Measurements from ENCODE around the gene NDUFV3. TPM values are rescaled to one million over a fixed set of nuclear protein-coding genes. Genes with fewer than 3 reads are reported as not detected.
"Not testable (repeated sequence)": the region's sequence is repeated elsewhere in the genome, so short reads cannot be mapped to it uniquely, and the experiment has no call there.

NDUFV3 gene
- 10 to 100 TPM; 18.6 to 26.6 (median 20.6) TPM for total RNA-seq

- peaks cover 12% of the 10 kb centered on the region for H3K4me1 Mint-ChIP-seq (ENCODE audit: low read depth)
- no peaks in the 10 kb centered on the region for H3K27me3 Mint-ChIP-seq (ENCODE audit: low read depth)
- peak within 1 kb of the TSS; percentile 87 for H3K4me3 Mint-ChIP-seq
- H3K36me3 Mint-ChIP-seq (ENCODE audit: insufficient read depth): peaks cover 14% of the 10 kb centered on the region
- peak; percentile 96 to 97 for ATAC-seq
- DNase-seq: peak; percentile 100
- H3K9me3 Mint-ChIP-seq: no peaks in the 10 kb centered on the region
Measured at GRCh38 chr21:42892931-42893755, at the start of gene NDUFV3. Gene NDUFV3, plus strand, starts transcription at chr21:42893309. Its CDS starts 25 bp downstream, at chr21:42893334.

DNA sequence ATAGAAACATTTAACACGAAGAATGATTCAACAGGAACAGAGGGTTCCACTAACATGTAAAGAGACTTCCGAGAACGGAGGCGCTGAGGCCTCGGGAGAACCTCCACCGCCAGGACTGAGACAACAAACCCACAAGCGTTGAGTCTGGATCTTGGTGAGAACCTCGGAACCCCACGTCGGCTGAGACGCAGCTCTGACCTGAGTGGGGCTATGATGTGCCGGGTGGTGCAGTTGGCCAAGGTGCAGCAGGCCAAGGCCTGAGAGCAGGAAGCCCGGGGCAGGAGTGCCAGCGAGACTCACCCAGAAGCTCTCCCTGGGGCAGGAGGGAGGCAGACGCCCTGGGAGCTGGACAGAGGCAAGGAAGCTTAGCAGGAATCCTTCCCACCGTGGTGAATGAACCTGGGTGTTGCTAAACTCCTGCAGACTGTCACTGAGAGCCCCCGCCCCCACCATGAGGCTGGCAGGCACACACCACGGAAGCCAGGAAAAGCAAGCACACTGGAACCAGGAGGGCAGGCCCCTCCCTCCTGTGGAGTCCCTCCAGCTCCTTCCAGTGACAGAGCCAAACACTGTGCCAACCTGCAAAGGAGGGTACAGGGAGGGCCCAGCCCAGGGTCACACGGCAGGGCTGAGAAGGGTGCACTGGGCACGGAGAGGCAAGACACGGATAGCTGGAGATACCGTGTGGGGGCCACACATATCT, 48.5 kb upstream of the NDUFV3 start:
- ATAC-seq: no peak
- peaks cover 49% of the 10 kb centered on the region for H3K36me3 Mint-ChIP-seq (ENCODE audit: insufficient read depth)
- H3K4me3 Mint-ChIP-seq: no peak overlapping the region
- no peaks in the 10 kb centered on the region for H3K9me3 Mint-ChIP-seq
- peak; percentile 2 for DNase-seq
- no peaks in the 10 kb centered on the region for H3K27me3 Mint-ChIP-seq (ENCODE audit: low read depth)
- H3K4me1 Mint-ChIP-seq (ENCODE audit: low read depth): peaks cover 5% of the 10 kb centered on the region

- Mint-ChIP-seq H3K4me3 (no peak overlapping the region), H3K27me3 (ENCODE audit: low read depth) (no peaks in the 10 kb centered on the region), H3K4me1 (ENCODE audit: low read depth) (peaks cover 5% of the 10 kb centered on the region), H3K36me3 (ENCODE audit: insufficient read depth) (peaks cover 53% of the 10 kb centered on the region), H3K9me3 (no peaks in the 10 kb centered on the region)
- DNase-seq (peak; percentile 3), ATAC-seq (no peak)
Measured at GRCh38 chr21:42845296-42845965, 47.7 kb upstream of the NDUFV3 start.

DNA sequence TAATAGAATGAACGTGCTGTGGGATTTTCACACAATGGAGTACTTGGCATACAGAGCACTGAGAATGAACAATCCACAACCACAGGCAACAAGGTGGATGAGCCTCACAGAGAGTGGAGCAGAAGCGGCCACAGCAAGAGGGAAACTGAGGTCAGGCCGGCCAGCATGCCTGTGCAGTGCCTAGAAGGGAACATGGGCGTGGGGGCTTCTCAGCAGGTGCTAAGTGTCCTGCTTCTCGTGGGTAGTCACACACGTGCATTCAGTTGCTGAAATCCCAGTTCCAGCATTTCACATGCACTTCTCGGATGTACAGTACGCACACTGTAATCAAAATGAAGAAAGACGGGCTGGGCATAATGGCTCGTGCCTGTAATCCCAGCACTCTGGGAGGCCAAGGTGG, 46.9 kb upstream of the NDUFV3 start:
- ATAC-seq (no peak), DNase-seq (peak; percentile 3)
- Mint-ChIP-seq H3K27me3 (ENCODE audit: low read depth) (no peaks in the 10 kb centered on the region), H3K4me3 (no peak overlapping the region), H3K4me1 (ENCODE audit: low read depth) (peaks cover 5% of the 10 kb centered on the region), H3K36me3 (ENCODE audit: insufficient read depth) (peaks cover 56% of the 10 kb centered on the region), H3K9me3 (no peaks in the 10 kb centered on the region)

- no peak for ATAC-seq
- no peaks in the 10 kb centered on the region for H3K27me3 Mint-ChIP-seq (ENCODE audit: low read depth)
- H3K9me3 Mint-ChIP-seq: no peaks in the 10 kb centered on the region
- peaks cover 5% of the 10 kb centered on the region for H3K4me1 Mint-ChIP-seq (ENCODE audit: low read depth)
- H3K36me3 Mint-ChIP-seq (ENCODE audit: insufficient read depth): peaks cover 58% of the 10 kb centered on the region
- no peak overlapping the region for H3K4me3 Mint-ChIP-seq
- DNase-seq: peak; percentile 3
Measured at GRCh38 chr21:42847051-42847707, 45.9 kb upstream of the NDUFV3 start.

DNA sequence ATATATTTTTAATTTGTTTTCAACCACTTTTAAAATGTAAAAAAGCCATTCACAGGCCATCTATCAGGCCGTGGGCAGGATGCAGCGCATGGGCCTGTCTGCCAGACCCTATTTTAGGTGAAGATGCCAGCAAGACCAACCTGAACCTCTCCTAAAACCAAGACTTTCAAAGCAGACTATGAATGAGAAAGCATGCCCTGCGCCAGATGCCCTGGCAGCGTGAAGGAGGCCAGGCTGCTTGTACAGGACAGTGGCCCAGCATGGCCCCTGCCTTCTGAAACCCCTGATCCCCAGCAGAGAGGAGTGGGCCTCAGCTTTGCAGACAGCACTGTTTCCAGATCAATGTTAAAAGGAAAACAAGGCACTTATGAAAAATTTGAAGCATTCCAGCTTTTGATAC, 45.4 kb upstream of the NDUFV3 start:
- no peak overlapping the region for H3K4me3 Mint-ChIP-seq
- H3K36me3 Mint-ChIP-seq (ENCODE audit: insufficient read depth): peaks cover 57% of the 10 kb centered on the region
- peaks cover 5% of the 10 kb centered on the region for H3K4me1 Mint-ChIP-seq (ENCODE audit: low read depth)
- DNase-seq (peak; percentile 1), ATAC-seq (no peak)
- no peaks in the 10 kb centered on the region for H3K9me3 Mint-ChIP-seq
- no peaks in the 10 kb centered on the region for H3K27me3 Mint-ChIP-seq (ENCODE audit: low read depth)

- ATAC-seq: not testable (repeated sequence)
- H3K36me3 Mint-ChIP-seq (ENCODE audit: insufficient read depth): peaks cover 53% of the 10 kb centered on the region
Measured at GRCh38 chr21:42848144-42848931, 44.8 kb upstream of the NDUFV3 start.

DNA sequence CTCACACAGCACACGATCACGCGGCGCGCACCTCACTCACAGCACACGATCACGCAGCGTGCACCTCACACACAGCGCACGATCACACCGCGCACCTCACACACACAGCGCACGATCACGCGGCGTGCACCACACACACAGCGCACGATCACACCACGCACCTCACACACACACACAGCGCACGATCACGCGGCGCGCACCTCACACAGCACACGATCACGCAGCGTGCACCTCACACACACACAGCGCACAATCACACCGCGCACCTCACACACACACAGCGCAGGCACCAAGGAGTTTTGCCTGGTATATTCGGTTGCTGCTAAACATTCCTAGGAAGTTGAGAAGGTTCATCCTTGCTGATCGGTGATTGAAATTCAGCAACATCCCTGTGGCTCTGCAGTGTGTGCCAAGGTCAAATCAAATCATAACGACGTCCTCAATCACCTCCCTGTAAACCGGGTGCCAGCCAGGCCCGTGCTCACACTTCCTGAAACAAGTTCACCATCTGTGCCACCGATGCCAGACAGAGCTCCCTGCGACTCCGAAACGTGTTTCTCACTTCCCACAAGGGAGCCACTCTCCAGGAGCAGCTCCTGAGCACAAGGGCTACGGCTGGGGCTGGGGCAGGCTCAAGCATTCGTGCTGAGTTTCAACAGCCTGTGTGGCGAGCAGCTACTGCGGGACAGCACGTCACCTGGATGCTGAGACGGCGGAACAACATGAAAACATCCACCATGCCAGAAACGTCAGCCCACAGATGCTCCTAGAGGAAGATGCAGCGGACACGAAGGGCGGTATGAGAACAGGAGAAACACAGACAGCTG, 44.0 kb upstream of the NDUFV3 start:
- Mint-ChIP-seq H3K9me3 (no peaks in the 10 kb centered on the region), H3K4me1 (ENCODE audit: low read depth) (peaks cover 5% of the 10 kb centered on the region), H3K4me3 (no peak overlapping the region), H3K27me3 (ENCODE audit: low read depth) (no peaks in the 10 kb centered on the region), H3K36me3 (ENCODE audit: insufficient read depth) (peaks cover 49% of the 10 kb centered on the region)
- no peak for DNase-seq
- no peak for ATAC-seq

More at GRCh38 chr21:42848144-42848931, 44.8 kb upstream of the NDUFV3 start:
- not testable (repeated sequence) for DNase-seq; H3K27me3 Mint-ChIP-seq (ENCODE audit: low read depth); H3K4me1 Mint-ChIP-seq (ENCODE audit: low read depth); H3K9me3 Mint-ChIP-seq; H3K4me3 Mint-ChIP-seq

DNA sequence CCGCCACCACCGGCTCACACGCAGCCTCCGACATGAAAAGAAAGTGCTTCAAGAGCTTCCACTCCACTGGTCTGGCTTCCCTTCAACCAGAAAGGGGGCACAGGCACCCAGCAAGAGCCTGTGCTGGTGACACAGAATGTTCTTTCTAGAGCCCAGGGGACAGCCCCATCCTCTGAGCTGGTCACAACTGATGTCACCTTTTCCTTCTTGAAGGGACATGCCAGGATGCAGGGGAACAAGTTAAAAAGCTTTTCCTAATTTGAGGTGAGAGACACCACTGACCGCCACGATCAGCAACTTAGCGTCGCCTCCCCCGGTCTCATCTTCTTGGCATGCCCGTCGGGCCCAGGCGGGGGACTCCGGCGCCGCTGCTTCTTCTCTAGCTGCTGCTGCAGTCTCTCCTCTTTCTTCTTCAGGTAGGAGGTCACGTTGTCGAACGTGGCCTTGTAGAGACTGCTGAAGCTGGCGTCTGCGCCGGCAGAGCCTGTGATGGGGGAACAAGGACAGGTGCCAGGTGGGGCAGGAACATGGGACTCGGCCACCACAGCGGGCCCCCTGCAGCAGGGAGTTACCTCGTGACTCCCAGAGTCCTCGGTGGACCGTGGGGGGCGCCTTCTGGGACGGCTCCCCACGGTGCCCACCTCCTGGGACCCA, 43.2 kb upstream of the NDUFV3 start:
- Mint-ChIP-seq H3K36me3 (ENCODE audit: insufficient read depth) (peaks cover 47% of the 10 kb centered on the region), H3K4me1 (ENCODE audit: low read depth) (peaks cover 5% of the 10 kb centered on the region), H3K9me3 (no peaks in the 10 kb centered on the region), H3K4me3 (no peak overlapping the region), H3K27me3 (ENCODE audit: low read depth) (no peaks in the 10 kb centered on the region)
- ATAC-seq: no peak
- no peak for DNase-seq

- H3K9me3 Mint-ChIP-seq: no peaks in the 10 kb centered on the region
- DNase-seq: no peak
- no peak for ATAC-seq
- H3K36me3 Mint-ChIP-seq (ENCODE audit: insufficient read depth): peaks cover 43% of the 10 kb centered on the region
- no peaks in the 10 kb centered on the region for H3K27me3 Mint-ChIP-seq (ENCODE audit: low read depth)
- peaks cover 5% of the 10 kb centered on the region for H3K4me1 Mint-ChIP-seq (ENCODE audit: low read depth)
- H3K4me3 Mint-ChIP-seq: no peak overlapping the region
Measured at GRCh38 chr21:42850463-42850862, 42.6 kb upstream of the NDUFV3 start.

- DNase-seq: no peak
- Mint-ChIP-seq H3K36me3 (ENCODE audit: insufficient read depth) (peaks cover 41% of the 10 kb centered on the region), H3K4me3 (no peak overlapping the region), H3K9me3 (no peaks in the 10 kb centered on the region), H3K4me1 (ENCODE audit: low read depth) (peaks cover 5% of the 10 kb centered on the region), H3K27me3 (ENCODE audit: low read depth) (no peaks in the 10 kb centered on the region)
- ATAC-seq: peak; percentile 52 to 57
Measured at GRCh38 chr21:42850866-42851391, 42.2 kb upstream of the NDUFV3 start.

Data from activated T-cell treated with anti-CD3 and anti-CD28 coated beads, Interleukin-2, amount 50 U/mL, for 4 hours (primary cell).